Epithelial cell of esophagus (primary cell): ENCODE data around the gene DESI1.
"Not testable (repeated sequence)": the region's sequence is repeated elsewhere in the genome, so short reads cannot be mapped to it uniquely, and the experiment has no call there.

Experiments used
- DNase-seq: peaks from one replicate; pipeline ENCODE4 v3.0.0; 2010; ENCODE audit warnings: low read depth
- H3K4me3 ChIP-seq: 2 replicates; pipeline ENCODE4 v1.5.1; 2011; ENCODE audit warnings: mild to moderate bottlenecking, low read length, control low read depth
- TF ChIP-seq, protein P1 (sequence below): IDR thresholded peaks from 2 replicates; pipeline ENCODE4 v1.5.1; 2011; ENCODE audit warnings: low read depth, mild to moderate bottlenecking, low read length, control low read depth, inconsistent platforms; ENCODE audit not compliant: insufficient read depth; ENCODE audit errors: missing control alignments

The DESI1 gene

DNA sequence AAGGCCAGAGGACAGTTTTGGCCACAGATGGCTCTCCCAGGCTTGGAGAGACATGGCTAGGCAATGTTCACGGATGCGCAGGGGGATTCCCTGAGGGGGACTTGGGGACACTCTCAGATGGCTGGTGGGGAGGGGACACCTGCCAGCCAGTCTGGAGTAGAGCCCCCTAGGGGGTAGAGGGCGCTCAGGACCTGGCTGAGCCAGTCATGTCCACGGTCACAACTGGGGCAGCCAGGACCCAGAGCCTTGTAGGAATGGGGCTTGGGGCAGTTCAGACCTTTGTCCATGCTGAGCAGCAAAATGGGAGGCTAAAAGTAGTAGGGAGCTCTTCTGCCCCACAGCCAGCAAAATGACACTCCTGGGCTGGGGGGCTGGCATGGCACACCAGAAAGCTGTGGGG is 58.4 kb downstream of the DESI1 start:
- DNase-seq = no peak
- H3K4me3 ChIP-seq = no peak overlapping the region
- TF ChIP-seq, protein P1, sequence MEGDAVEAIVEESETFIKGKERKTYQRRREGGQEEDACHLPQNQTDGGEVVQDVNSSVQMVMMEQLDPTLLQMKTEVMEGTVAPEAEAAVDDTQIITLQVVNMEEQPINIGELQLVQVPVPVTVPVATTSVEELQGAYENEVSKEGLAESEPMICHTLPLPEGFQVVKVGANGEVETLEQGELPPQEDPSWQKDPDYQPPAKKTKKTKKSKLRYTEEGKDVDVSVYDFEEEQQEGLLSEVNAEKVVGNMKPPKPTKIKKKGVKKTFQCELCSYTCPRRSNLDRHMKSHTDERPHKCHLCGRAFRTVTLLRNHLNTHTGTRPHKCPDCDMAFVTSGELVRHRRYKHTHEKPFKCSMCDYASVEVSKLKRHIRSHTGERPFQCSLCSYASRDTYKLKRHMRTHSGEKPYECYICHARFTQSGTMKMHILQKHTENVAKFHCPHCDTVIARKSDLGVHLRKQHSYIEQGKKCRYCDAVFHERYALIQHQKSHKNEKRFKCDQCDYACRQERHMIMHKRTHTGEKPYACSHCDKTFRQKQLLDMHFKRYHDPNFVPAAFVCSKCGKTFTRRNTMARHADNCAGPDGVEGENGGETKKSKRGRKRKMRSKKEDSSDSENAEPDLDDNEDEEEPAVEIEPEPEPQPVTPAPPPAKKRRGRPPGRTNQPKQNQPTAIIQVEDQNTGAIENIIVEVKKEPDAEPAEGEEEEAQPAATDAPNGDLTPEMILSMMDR = no peak

DNA sequence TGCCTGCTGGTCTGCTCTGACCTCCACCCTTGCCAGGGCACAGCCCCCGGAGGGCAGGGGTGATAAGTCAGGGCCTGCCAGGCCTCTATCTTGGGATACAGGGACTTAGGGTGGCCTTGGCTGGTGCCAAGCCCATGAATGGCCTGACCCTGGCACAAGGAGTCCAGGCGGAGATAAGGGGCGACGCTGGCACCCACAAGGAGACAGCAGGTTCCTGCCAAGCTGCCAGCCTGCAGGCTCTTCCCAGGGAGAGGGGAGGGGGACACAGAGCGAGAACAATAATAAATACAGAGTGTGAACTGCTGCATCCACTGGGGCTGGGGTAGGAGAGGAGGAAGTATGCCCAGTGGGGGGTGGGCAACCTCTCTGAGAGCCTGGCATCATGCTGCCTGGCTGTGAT is 59.1 kb downstream of the DESI1 start:
- DNase-seq = no peak
- TF ChIP-seq, protein P1 = no peak
- no peak overlapping the region for H3K4me3 ChIP-seq

DNA sequence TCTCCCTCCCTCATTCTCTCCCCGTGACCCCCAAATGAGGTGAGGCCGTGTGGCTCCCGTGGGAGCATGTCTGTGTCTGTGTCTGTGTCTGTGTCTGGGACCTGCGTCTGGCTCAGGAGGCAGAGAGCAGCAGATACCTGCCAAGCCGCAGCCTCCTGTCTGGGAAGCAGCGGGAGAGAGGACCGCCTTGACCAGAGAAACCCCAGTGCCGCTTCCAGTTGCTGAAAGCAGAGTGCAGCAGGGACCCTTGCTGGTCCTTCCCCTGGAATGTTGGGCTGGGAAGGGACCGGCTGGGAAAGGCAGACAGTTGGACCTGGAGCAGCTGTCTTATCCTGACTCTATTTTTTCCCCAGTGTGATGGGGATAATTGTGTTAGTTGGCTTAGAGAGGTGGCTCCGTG is 59.5 kb downstream of the DESI1 start:
- no peak for DNase-seq
- TF ChIP-seq, protein P1 = no peak
- no peak overlapping the region for H3K4me3 ChIP-seq

DNA sequence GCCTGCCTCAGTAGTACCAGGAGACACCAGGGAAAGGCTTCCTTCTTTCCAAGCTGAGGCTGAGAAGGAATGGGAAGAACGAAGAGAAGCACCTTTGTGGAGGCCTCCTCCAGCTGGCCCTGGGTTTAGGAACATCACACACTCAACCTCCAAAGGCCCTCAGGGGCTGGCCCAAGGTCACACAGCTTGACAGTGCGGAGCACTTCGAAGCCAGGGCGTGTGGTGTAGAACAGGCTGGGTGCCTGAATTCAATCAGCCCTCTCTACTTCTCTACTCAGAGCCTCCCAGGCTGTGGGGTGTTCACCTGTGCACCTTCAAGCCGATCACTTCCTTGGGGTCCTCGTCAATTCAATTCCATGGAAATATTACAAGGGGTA is 60.8 kb downstream of the DESI1 start:
- TF ChIP-seq, protein P1 = no peak
- no peak for DNase-seq
- no peak overlapping the region for H3K4me3 ChIP-seq

DNA sequence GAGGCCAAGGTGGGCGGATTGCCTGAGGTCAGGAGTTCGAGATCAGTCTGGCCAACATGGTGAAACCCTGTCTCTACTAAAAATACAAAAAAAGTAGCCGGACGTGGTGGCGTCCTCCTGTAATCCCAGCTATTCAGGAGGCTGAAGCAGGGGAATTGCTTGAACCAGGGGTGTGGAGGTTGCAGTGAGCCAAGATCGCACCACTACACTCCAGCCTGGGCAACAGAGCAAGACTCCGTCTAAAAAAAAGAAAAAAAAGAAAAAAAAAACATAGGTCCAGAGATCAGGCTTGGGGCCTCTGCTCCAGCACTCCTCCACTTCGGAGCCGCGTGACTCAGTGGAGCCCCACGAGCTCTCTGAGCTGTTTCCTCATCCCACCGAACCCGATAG is 62.6 kb downstream of the DESI1 start:
- not testable (repeated sequence) for DNase-seq, H3K4me3 ChIP-seq

DNA sequence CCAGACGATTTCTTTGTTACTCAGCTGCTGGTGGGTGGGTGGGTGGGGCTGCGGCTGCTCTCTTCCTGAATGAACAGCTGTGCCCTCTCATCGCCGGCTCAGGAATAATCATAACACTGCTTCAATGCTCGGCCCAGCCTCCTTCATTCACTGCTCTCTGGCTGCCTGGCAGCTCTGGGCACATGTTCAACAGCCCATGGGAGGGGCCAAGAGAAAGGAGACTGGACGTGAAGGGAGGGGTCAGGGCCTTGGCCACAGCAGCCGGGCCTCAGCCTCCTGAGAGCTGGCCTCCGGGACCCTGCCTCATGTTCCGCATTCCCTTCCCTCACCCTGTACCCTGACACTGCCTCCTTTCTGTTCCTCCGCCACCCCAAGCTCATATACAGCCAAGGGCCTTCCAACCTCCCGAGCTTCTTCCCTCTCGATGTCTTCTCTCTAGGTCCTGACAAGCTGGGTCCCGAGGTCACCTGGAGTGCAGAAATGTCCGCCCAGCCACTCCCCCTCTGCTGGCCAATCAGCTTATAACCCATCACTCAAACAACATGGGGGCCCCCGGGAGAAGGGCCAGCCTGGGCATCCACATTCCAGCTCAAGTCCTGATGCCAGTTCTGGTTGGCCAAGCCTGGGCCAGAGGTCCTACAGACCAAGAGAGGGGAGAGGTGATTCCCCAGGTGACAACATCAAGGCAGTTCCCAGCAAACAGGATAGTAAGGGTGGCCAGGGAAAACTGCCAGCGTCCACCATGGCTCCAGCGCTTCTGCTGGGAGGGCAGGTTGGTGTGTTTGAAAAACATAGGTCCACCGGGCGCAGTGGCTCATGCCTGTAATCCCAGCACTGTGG is 63.2 kb downstream of the DESI1 start:
- peak; percentile 51 for DNase-seq
- no peak overlapping the region for H3K4me3 ChIP-seq
- TF ChIP-seq, protein P1 = no peak

DNA sequence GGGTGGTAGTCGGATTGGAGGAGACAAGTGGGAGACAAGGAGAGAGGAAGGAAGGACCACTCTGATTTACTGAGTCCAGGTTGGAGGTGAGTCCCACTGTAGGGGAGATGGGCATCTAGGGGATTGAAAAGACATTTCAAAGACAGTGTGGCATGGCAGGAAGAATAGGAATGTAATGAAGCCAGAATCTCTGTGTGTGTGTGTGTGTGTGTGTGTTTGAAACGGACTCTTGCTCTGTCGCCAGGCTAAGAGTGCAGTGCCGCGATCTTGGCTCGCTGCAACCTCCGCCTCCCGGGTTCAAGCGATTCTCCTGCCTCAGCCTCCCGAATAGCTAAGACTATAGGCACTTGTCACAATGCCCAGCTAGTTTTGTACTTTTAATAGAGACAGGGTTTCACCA is 64.3 kb downstream of the DESI1 start:
- TF ChIP-seq, protein P1 = no peak
- DNase-seq = no peak
- H3K4me3 ChIP-seq = no peak overlapping the region
